IPS-NIHi7 (cell line): ENCODE results near the gene ZNF17.
A peak's percentile ranks its signal among the peaks of the same experiment; 100 is the strongest.
"Not testable (repeated sequence)": the region's sequence is repeated elsewhere in the genome, so short reads cannot be mapped to it uniquely, and the experiment has no call there.

Experiments used
- DNase-seq: peaks from one replicate; pipeline ENCODE4 v3.0.0; 2012; ENCODE audit warnings: mixed read lengths; ENCODE audit errors: extremely low spot score

The ZNF17 gene

GRCh38 chr19:57410877-57411671 lies at the start of gene ZNF17:
TSS of gene ZNF17 (plus strand) at chr19:57411161. CDS start at chr19:57413616, 2,455 bp downstream.
- DNase-seq, result peak; percentile 98

- DNase-seq, result no peak
These were observed 48.5 kb upstream of the ZNF17 start for GRCh38 chr19:57362419-57362818.

- peak; percentile 98 for DNase-seq
These were observed 47.8 kb upstream of the ZNF17 start, which contains the start of the genes TRAPPC2B and ZNF547 for GRCh38 chr19:57362997-57363687. TSS of gene TRAPPC2B (plus strand) at chr19:57363551. CDS start at chr19:57364834, 1,283 bp downstream. TSS of gene ZNF547 (plus strand) at chr19:57363551. CDS start at chr19:57368556, 5,005 bp downstream.

- DNase-seq, result peak; percentile 12
These were observed 47.2 kb upstream of the ZNF17 start for GRCh38 chr19:57363688-57364181.

GRCh38 chr19:57366776-57367175 lies 44.2 kb upstream of the ZNF17 start:
- DNase-seq, result no peak

- no peak for DNase-seq
These were observed 36.8 kb upstream of the ZNF17 start for GRCh38 chr19:57374179-57374578.

GRCh38 chr19:57374647-57375046 lies 36.3 kb upstream of the ZNF17 start:
- DNase-seq, result not testable (repeated sequence)

GRCh38 chr19:57376151-57376550 lies 34.8 kb upstream of the ZNF17 start:
- no peak for DNase-seq

GRCh38 chr19:57377498-57378146 lies 33.3 kb upstream of the ZNF17 start:
- no peak for DNase-seq

GRCh38 chr19:57380923-57381322 lies 30.0 kb upstream of the ZNF17 start:
- no peak for DNase-seq

- no peak for DNase-seq
These were observed 28.0 kb upstream of the ZNF17 start for GRCh38 chr19:57382806-57383488.

GRCh38 chr19:57389194-57389729 lies 21.7 kb upstream of the ZNF17 start:
- no peak for DNase-seq

- DNase-seq, result peak; percentile 98
These were observed 21.0 kb upstream of the ZNF17 start, which contains the start of gene ZNF548 for GRCh38 chr19:57389730-57390598. TSS of gene ZNF548 (plus strand) at chr19:57389854. CDS start at chr19:57390100, 246 bp downstream.

GRCh38 chr19:57395710-57396109 lies 15.3 kb upstream of the ZNF17 start:
- DNase-seq, result no peak

GRCh38 chr19:57398868-57399267 lies 12.1 kb upstream of the ZNF17 start:
- no peak for DNase-seq

GRCh38 chr19:57403737-57404563 lies 7.0 kb upstream of the ZNF17 start:
- no peak for DNase-seq

GRCh38 chr19:57406516-57407123 lies 4.3 kb upstream of the ZNF17 start:
- peak; percentile 93 for DNase-seq

GRCh38 chr19:57419439-57419838 lies 8.5 kb downstream of the ZNF17 start:
- no peak for DNase-seq

- DNase-seq, result no peak
These were observed 10.1 kb downstream of the ZNF17 start for GRCh38 chr19:57421037-57421436.
